HL-60/S4 (cell line): ENCODE data around the gene WFDC5.
"Not testable (repeated sequence)": the region's sequence is repeated elsewhere in the genome, so short reads cannot be mapped to it uniquely, and the experiment has no call there.

Source experiments
- in situ Hi-C: fragments of 300-500 bp; cut with MboI; formaldehyde crosslinking; loops from 2 replicates; pipeline ENCODE4 v1.14.3; 2022; ENCODE audit warnings: low sequenced_read_pairs

Gene WFDC5

GRCh38 chr20:45114465-45115385 is at the start of gene WFDC5:
Gene WFDC5, minus strand, starts transcription at chr20:45115174. Its CDS starts 91 bp downstream, at chr20:45115083.
- in situ Hi-C loops: no loop called here

- in situ Hi-C loops: no loop called here
These were observed 48.3 kb upstream of the WFDC5 start for GRCh38 chr20:45163083-45163803.

- in situ Hi-C loops: no loop called here
These were observed 43.0 kb upstream of the WFDC5 start for GRCh38 chr20:45157962-45158361.

GRCh38 chr20:45156713-45157112 is 41.7 kb upstream of the WFDC5 start:
- in situ Hi-C loops: no loop called here

- in situ Hi-C loops: not testable (repeated sequence)
These were observed 39.8 kb upstream of the WFDC5 start for GRCh38 chr20:45154794-45155193.

- in situ Hi-C loops: no loop called here
These were observed 39.2 kb upstream of the WFDC5 start for GRCh38 chr20:45154183-45154582.

GRCh38 chr20:45153752-45154151 is 38.8 kb upstream of the WFDC5 start:
- in situ Hi-C loops: no loop called here

- in situ Hi-C loops: no loop called here
These were observed 38.2 kb upstream of the WFDC5 start for GRCh38 chr20:45153147-45153546.

- in situ Hi-C loops: no loop called here
These were observed 37.4 kb upstream of the WFDC5 start for GRCh38 chr20:45152405-45152804.

GRCh38 chr20:45149062-45149461 is 34.1 kb upstream of the WFDC5 start:
- in situ Hi-C loops: no loop called here

GRCh38 chr20:45140836-45141235 is 25.9 kb upstream of the WFDC5 start:
- in situ Hi-C loops: no loop called here

GRCh38 chr20:45139733-45140375 is 24.9 kb upstream of the WFDC5 start:
- in situ Hi-C loops: not testable (repeated sequence)

- in situ Hi-C loops: no loop called here
These were observed 23.8 kb upstream of the WFDC5 start for GRCh38 chr20:45138561-45139300.

GRCh38 chr20:45136911-45137310 is 21.9 kb upstream of the WFDC5 start:
- in situ Hi-C loops: no loop called here

- in situ Hi-C loops: no loop called here
These were observed 13.1 kb upstream of the WFDC5 start for GRCh38 chr20:45128099-45128498.

- in situ Hi-C loops: no loop called here
These were observed 9.4 kb upstream of the WFDC5 start, which contains the start of gene WFDC12 for GRCh38 chr20:45124365-45124764. Gene WFDC12, minus strand, starts transcription at chr20:45124465. Its CDS starts 18 bp downstream, at chr20:45124447.

- in situ Hi-C loops: no loop called here
These were observed 6.4 kb upstream of the WFDC5 start for GRCh38 chr20:45121388-45121787.

GRCh38 chr20:45119556-45120266 is 4.7 kb upstream of the WFDC5 start:
- in situ Hi-C loops: no loop called here

GRCh38 chr20:45118028-45118427 is 3.1 kb upstream of the WFDC5 start:
- in situ Hi-C loops: no loop called here

- in situ Hi-C loops: no loop called here
These were observed 2.6 kb upstream of the WFDC5 start for GRCh38 chr20:45117581-45117980.
